GM18505 (cell line): ENCODE data around the gene AMBN.

Experiments
- ATAC-seq: cut with Tn5 transposase; IDR thresholded peaks from one replicate; pipeline ENCODE4 v1.9.1; 2021; ENCODE audit not compliant: unreplicated experiment
- POLR2A ChIP-seq: IDR thresholded peaks from 4 replicates; pipeline ENCODE4 v1.6.1; 2011; ENCODE audit warnings: borderline replicate concordance; ENCODE audit not compliant: insufficient read depth, insufficient read length; ENCODE audit errors: extremely low read depth

Gene AMBN

GRCh38 chr4:70591955-70592582 lies at the start of gene AMBN:
AMBN (plus strand) TSS chr4:70592256; CDS start chr4:70592359, 103 bp downstream.
- TF ChIP-seq POLR2A, result no peak
- no peak for ATAC-seq

GRCh38 chr4:70544279-70544868 lies 47.7 kb upstream of the AMBN start:
- ATAC-seq, result no peak
- TF ChIP-seq POLR2A, result no peak

- TF ChIP-seq POLR2A, result no peak
- no peak for ATAC-seq
Observed at GRCh38 chr4:70556856-70557255, 35.2 kb upstream of the AMBN start.

GRCh38 chr4:70559211-70559830 lies 32.7 kb upstream of the AMBN start:
- TF ChIP-seq POLR2A, result no peak
- ATAC-seq, result no peak

- no peak for TF ChIP-seq POLR2A
- no peak for ATAC-seq
Observed at GRCh38 chr4:70559924-70560323, 32.1 kb upstream of the AMBN start.

- no peak for ATAC-seq
- no peak for TF ChIP-seq POLR2A
Observed at GRCh38 chr4:70564033-70564432, 28.0 kb upstream of the AMBN start.

GRCh38 chr4:70570796-70571195 lies 21.3 kb upstream of the AMBN start:
- ATAC-seq, result no peak

GRCh38 chr4:70571772-70572171 lies 20.3 kb upstream of the AMBN start:
- TF ChIP-seq POLR2A, result no peak
- ATAC-seq, result no peak

More at GRCh38 chr4:70570796-70571195, 21.3 kb upstream of the AMBN start:
- no peak for TF ChIP-seq POLR2A

GRCh38 chr4:70575964-70576363 lies 16.1 kb upstream of the AMBN start:
- ATAC-seq, result no peak
- TF ChIP-seq POLR2A, result no peak

- no peak for TF ChIP-seq POLR2A
- no peak for ATAC-seq
Observed at GRCh38 chr4:70577220-70577927, 14.7 kb upstream of the AMBN start.

GRCh38 chr4:70581980-70582379 lies 10.1 kb upstream of the AMBN start:
- no peak for TF ChIP-seq POLR2A
- ATAC-seq, result no peak

GRCh38 chr4:70583952-70584834 lies 7.9 kb upstream of the AMBN start:
- TF ChIP-seq POLR2A, result no peak
- ATAC-seq, result no peak

- ATAC-seq, result no peak
- TF ChIP-seq POLR2A, result no peak
Observed at GRCh38 chr4:70586841-70587240, 5.2 kb upstream of the AMBN start.

GRCh38 chr4:70589785-70590184 lies 2.3 kb upstream of the AMBN start:
- TF ChIP-seq POLR2A, result no peak
- ATAC-seq, result peak; percentile 99

- TF ChIP-seq POLR2A, result no peak
- ATAC-seq, result no peak
Observed at GRCh38 chr4:70594196-70594595, 2.1 kb downstream of the AMBN start.
